Spleen (tissue), 7 donors: ENCODE data around the gene OAT.

Experiments used
- CTCF ChIP-seq, 11 experiments: fragments of 200-600 bp in 7 of 11; fragments of 450-650 bp in 4 of 11; sonication (generic) in 4 of 11; IDR thresholded peaks in 8 of 11; conservative IDR thresholded peaks in 3 of 11; 1 replicate in 7 of 11; 2 replicates in 4 of 11; pipeline versions ENCODE4 v1.4.0 to v1.8.0; 2016 to 2021; ENCODE audit warnings: antibody characterized with exemption in 11 of 11, inconsistent platforms in 4 of 11, mild to moderate bottlenecking in 1 of 11
- POLR2AphosphoS5 ChIP-seq, 3 donors: sonication (generic); formaldehyde crosslinking; IDR thresholded peaks; one replicate each; pipeline ENCODE4 v1.5.1; 2017; ENCODE audit warnings: antibody characterized with exemption in 3 of 3
- donor health status: DM: no; HTN: no; CAD: no; lungs with moderate emphysema.
- donor health status: DM: no; HTN: no; CAD: no.
- donor health status: DM: no; HTN: no; CAD: no.

GRCh38 chr10:124408357-124408756, 10.4 kb downstream of the OAT start:
- no peak for TF ChIP-seq CTCF (IDR thresholded peaks at IDR 0.05 in 8 of 11, conservative IDR thresholded peaks at IDR 0.05 in 3 of 11)
- no peak for TF ChIP-seq POLR2AphosphoS5 (IDR thresholded peaks at IDR 0.05)
